ENCODE data around the gene LIN7A.

LIN7A gene

GRCh38 chr12:80810874-80811273 lies 126.9 kb downstream of the LIN7A start:
- Histone ChIP-seq H3K9me3 (no peaks in the 10 kb centered on the region), H3K4me3 (ENCODE audit: low read depth, low read length) (no peak overlapping the region), H3K27me3 (no peaks in the 10 kb centered on the region), H3K36me3 (no peaks in the 10 kb centered on the region; the same call in 1 of the 2 replicates), H3K4me1 (peaks cover 2% of the 10 kb centered on the region; the same call in 1 of the 2 replicates)
- no peak for TF ChIP-seq CTCF (IDR thresholded peaks at IDR 0.05; ENCODE audit: low read depth, low read length)
- DNase-seq: no peak

GRCh38 chr12:80807640-80808288 lies 130.0 kb downstream of the LIN7A start:
- no peak for TF ChIP-seq CTCF (IDR thresholded peaks at IDR 0.05; ENCODE audit: low read depth, low read length)
- Histone ChIP-seq H3K4me3 (ENCODE audit: low read depth, low read length) (no peak overlapping the region), H3K27me3 (no peaks in the 10 kb centered on the region), H3K4me1 (no peaks in the 10 kb centered on the region), H3K36me3 (no peaks in the 10 kb centered on the region; the same call in 1 of the 2 replicates), H3K9me3 (no peaks in the 10 kb centered on the region)
- no peak for DNase-seq

- no peaks in the 10 kb centered on the region for H3K4me1 ChIP-seq
- H3K36me3 ChIP-seq: no peaks in the 10 kb centered on the region; the same call in 1 of the 2 replicates
- no peaks in the 10 kb centered on the region for H3K27me3 ChIP-seq
- H3K4me3 ChIP-seq (ENCODE audit: low read depth, low read length): no peak overlapping the region
- no peaks in the 10 kb centered on the region for H3K9me3 ChIP-seq
- no peak for DNase-seq
- no peak for TF ChIP-seq CTCF (IDR thresholded peaks at IDR 0.05; ENCODE audit: low read depth, low read length)
Observed at GRCh38 chr12:80805106-80805505, 132.6 kb downstream of the LIN7A start.

GRCh38 chr12:80802652-80803400 lies 134.9 kb downstream of the LIN7A start:
- no peaks in the 10 kb centered on the region for H3K4me1 ChIP-seq
- no peak for DNase-seq
- no peaks in the 10 kb centered on the region for H3K9me3 ChIP-seq
- H3K36me3 ChIP-seq: no peaks in the 10 kb centered on the region
- H3K4me3 ChIP-seq (ENCODE audit: low read depth, low read length): no peak overlapping the region
- H3K27me3 ChIP-seq: no peaks in the 10 kb centered on the region
- TF ChIP-seq CTCF (IDR thresholded peaks at IDR 0.05; ENCODE audit: low read depth, low read length): no peak

- TF ChIP-seq CTCF (IDR thresholded peaks at IDR 0.05; ENCODE audit: low read depth, low read length): no peak
- Histone ChIP-seq H3K4me1 (peaks cover 9% of the 10 kb centered on the region), H3K27me3 (no peaks in the 10 kb centered on the region), H3K4me3 (ENCODE audit: low read depth, low read length) (no peak overlapping the region), H3K9me3 (no peaks in the 10 kb centered on the region), H3K36me3 (no peaks in the 10 kb centered on the region; the same call in 1 of the 2 replicates)
- no peak for DNase-seq
Observed at GRCh38 chr12:80798281-80798680, 139.5 kb downstream of the LIN7A start.

- H3K36me3 ChIP-seq: no peaks in the 10 kb centered on the region; the same call in 1 of the 2 replicates
- no peaks in the 10 kb centered on the region for H3K9me3 ChIP-seq
- DNase-seq: no peak
- H3K4me3 ChIP-seq (ENCODE audit: low read depth, low read length): no peak overlapping the region
- H3K4me1 ChIP-seq: peaks cover 9% of the 10 kb centered on the region
- no peaks in the 10 kb centered on the region for H3K27me3 ChIP-seq
- no peak for TF ChIP-seq CTCF (IDR thresholded peaks at IDR 0.05; ENCODE audit: low read depth, low read length)
Observed at GRCh38 chr12:80794551-80794950, 143.2 kb downstream of the LIN7A start.

All from BE2C (cell line).